GM12864 (cell line): ENCODE results near the gene RAP1GDS1.

Experiments used
- DNase-seq: peaks from one replicate; pipeline ENCODE4 v3.0.0-alpha.2; 2011; ENCODE audit warnings: low read depth
- H3K4me3 ChIP-seq: 2 replicates; pipeline ENCODE4 v1.5.1; 2011; ENCODE audit warnings: mild to moderate bottlenecking, low read depth, low read length, control low read depth
- CTCF ChIP-seq: IDR thresholded peaks from 2 replicates; pipeline ENCODE4 v1.5.1; 2011; ENCODE audit warnings: low read depth, mild to moderate bottlenecking, moderate library complexity, low read length, control low read depth, inconsistent platforms; ENCODE audit errors: missing control alignments

The RAP1GDS1 gene

GRCh38 chr4:98260579-98261404 lies at the start of gene RAP1GDS1:
RAP1GDS1 (plus strand) TSS chr4:98261384; CDS start chr4:98261566, 182 bp downstream.
- TF ChIP-seq CTCF: no peak
- DNase-seq: peak; percentile 85
- H3K4me3 ChIP-seq: peak within 1 kb of the TSS; percentile 82

- no peak overlapping the region for H3K4me3 ChIP-seq
- no peak for TF ChIP-seq CTCF
- DNase-seq: no peak
Measured at GRCh38 chr4:98222306-98222705, 38.9 kb upstream of the RAP1GDS1 start.

GRCh38 chr4:98226396-98226795 lies 34.8 kb upstream of the RAP1GDS1 start:
- DNase-seq: no peak
- H3K4me3 ChIP-seq: no peak overlapping the region
- TF ChIP-seq CTCF: no peak

GRCh38 chr4:98230961-98231360 lies 30.2 kb upstream of the RAP1GDS1 start:
- no peak for TF ChIP-seq CTCF
- no peak for DNase-seq
- H3K4me3 ChIP-seq: no peak overlapping the region

- no peak for DNase-seq
- TF ChIP-seq CTCF: no peak
- H3K4me3 ChIP-seq: no peak overlapping the region
Measured at GRCh38 chr4:98232202-98232601, 29.0 kb upstream of the RAP1GDS1 start.

- no peak for DNase-seq
- TF ChIP-seq CTCF: no peak
- no peak overlapping the region for H3K4me3 ChIP-seq
Measured at GRCh38 chr4:98237204-98237603, 24.0 kb upstream of the RAP1GDS1 start.

GRCh38 chr4:98242063-98242462 lies 19.1 kb upstream of the RAP1GDS1 start:
- no peak for DNase-seq
- TF ChIP-seq CTCF: no peak

More at GRCh38 chr4:98242063-98242462, 19.1 kb upstream of the RAP1GDS1 start:
- H3K4me3 ChIP-seq: no peak overlapping the region
